Erythroblast (primary cell): Measurements from ENCODE around the gene TF.

Source experiments
- GATA1 ChIP-seq: IDR thresholded peaks from 2 replicates; pipeline ENCODE4 v1.6.1; 2011; ENCODE audit warnings: low read depth, mild to moderate bottlenecking, control low read depth, low read length, moderate library complexity
- POLR2A ChIP-seq: IDR thresholded peaks from 2 replicates; pipeline ENCODE4 v1.6.1; 2011; ENCODE audit warnings: mild to moderate bottlenecking, low read length

DNA sequence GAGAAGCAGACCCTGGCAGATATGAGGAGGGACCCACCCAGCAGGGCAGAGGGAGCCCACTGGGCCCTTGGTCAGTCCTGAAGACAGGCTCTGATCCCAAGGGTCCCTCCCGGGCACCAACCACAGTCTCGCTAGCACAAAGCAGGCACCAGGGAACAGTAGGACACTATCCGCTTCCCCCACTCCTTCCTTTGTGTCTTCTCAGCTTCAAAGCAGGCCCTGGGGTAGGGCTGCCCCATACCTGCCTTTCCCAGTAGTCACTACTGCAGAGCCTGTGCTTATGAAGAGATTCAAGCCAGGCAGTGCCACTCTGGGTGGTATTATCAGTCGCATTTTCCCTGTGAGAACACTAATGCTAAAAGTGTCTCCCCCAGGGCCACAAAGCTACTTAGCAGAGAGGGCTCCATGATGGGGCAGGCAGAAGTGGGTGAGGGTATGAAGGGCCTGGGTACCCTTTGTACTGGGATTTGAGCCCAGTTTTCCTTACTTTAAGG is 92.2 kb downstream of the TF start:
- no peak for TF ChIP-seq POLR2A
- no peak for TF ChIP-seq GATA1
